Hair follicular keratinocyte (primary cell): ENCODE data around the gene SMPDL3A. TPM values are rescaled to one million over a fixed set of nuclear protein-coding genes. Genes with fewer than 3 reads are reported as not detected.

Experiments used
- total RNA-seq: library from RNA; depleted of rRNA; stranded (reverse); fragments of >200 nt; gene quantifications from 2 replicates; pipeline ENCODE4 v1.2.3, GENCODE V29; 2015

SMPDL3A gene
- total RNA-seq = 2.5 and 6.1 TPM in 2 replicates

GRCh38 chr6:122789182-122790027, at the start of gene SMPDL3A:
TSS of gene SMPDL3A (plus strand) at chr6:122789258. CDS start at chr6:122789347, 89 bp downstream.

GRCh38 chr6:122779667-122780066, 9.4 kb upstream of the SMPDL3A start, which contains the start of gene FABP7:
TSS of gene FABP7 (plus strand) at chr6:122779716. CDS start at chr6:122779795, 79 bp downstream.

Other genes with a start within 250 kb of the SMPDL3A start
- gene PKIB, start 178.9 kb upstream of the SMPDL3A start, total RNA-seq = 0.87 and 1.1 TPM in 2 replicates
- gene FABP7, start 9.5 kb upstream of the SMPDL3A start, total RNA-seq = not detected in 2 replicates
- gene CLVS2, start 207.0 kb downstream of the SMPDL3A start, total RNA-seq = not detected in 2 replicates